ENCODE results near the gene TNFRSF21.

GRCh38 chr6:47335466-47335865 lies 25.8 kb upstream of the TNFRSF21 start:
- TF ChIP-seq CTCF (IDR thresholded peaks at IDR 0.05) = no peak
- TF ChIP-seq POLR2A (IDR thresholded peaks at IDR 0.05) = no peak

Measured in heart left ventricle (tissue), 13 donors.